Tibial artery (tissue), 4 donors: Measurements from ENCODE around the gene DLL1.
A peak's percentile ranks its signal among the peaks of the same experiment; 100 is the strongest.

ENCODE experiments used
- DNase-seq, 2 donors: peaks; one replicate each; pipeline ENCODE4 v3.0.0-alpha.2; 2019
- H3K27ac ChIP-seq, 2 donors: fragments of 200-600 bp; sonication (generic) in 1 of 2; 1 replicate in 1 of 2; 2 replicates in 1 of 2; pipeline ENCODE4 v1.5.1; 2018 to 2019; ENCODE audit warnings: mild to moderate bottlenecking in 1 of 2
- H3K27me3 ChIP-seq, 2 donors: fragments of 200-600 bp; sonication (generic) in 1 of 2; one replicate each; pipeline versions ENCODE4 v1.5.1 to v1.6.0; 2016 to 2019
- H3K36me3 ChIP-seq, 3 donors: fragments of 200-600 bp; sonication (generic) in 2 of 3; one replicate each; pipeline ENCODE4 v1.5.1; 2016 to 2019; ENCODE audit warnings: mild to moderate bottlenecking in 2 of 3
- H3K4me1 ChIP-seq, 4 donors: fragments of 200-600 bp; sonication (generic) in 2 of 4; 1 replicate in 3 of 4; 2 replicates in 1 of 4; pipeline ENCODE4 v1.5.1; 2016 to 2019
- H3K4me3 ChIP-seq, 2 donors: fragments of 200-600 bp; sonication (generic) in 1 of 2; 1 replicate in 1 of 2; 2 replicates in 1 of 2; pipeline ENCODE4 v1.5.1; 2018 to 2019; ENCODE audit warnings: mild to moderate bottlenecking in 2 of 2
- H3K9me3 ChIP-seq, 3 donors: fragments of 200-600 bp; sonication (generic) in 1 of 3; one replicate each; pipeline ENCODE4 v1.5.1; 2016 to 2019
- CTCF ChIP-seq, 2 experiments: fragments of 200-600 bp in 1 of 2; fragments of 450-650 bp in 1 of 2; IDR thresholded peaks; one replicate each; pipeline ENCODE4 v1.5.1; 2017 to 2019; ENCODE audit warnings: antibody characterized with exemption in 2 of 2, mild to moderate bottlenecking in 1 of 2, moderate library complexity in 1 of 2
- intact Hi-C: fragments of 100-400 bp; cut with DNase I; formaldehyde crosslinking; loops from one replicate; pipeline ENCODE4 v1.15.0; 2023; ENCODE audit warnings: low total_unique reads

The DLL1 gene

GRCh38 chr6:170245475-170245992 is 45.3 kb downstream of the DLL1 start:
- H3K4me3 ChIP-seq: no peak overlapping the region
- H3K36me3 ChIP-seq: no peaks in the 10 kb centered on the region
- H3K4me1 ChIP-seq: peaks cover 0 to 13% (median 7%) of the 10 kb centered on the region in 4 donors
- H3K27me3 ChIP-seq: peaks cover 0 to 56% of the 10 kb centered on the region in 2 donors
- intact Hi-C loops: no loop called here
- no peaks in the 10 kb centered on the region for H3K9me3 ChIP-seq
- no peak for TF ChIP-seq CTCF (IDR thresholded peaks at IDR 0.05)
- H3K27ac ChIP-seq: no peak overlapping the region
- DNase-seq: no peak

- TF ChIP-seq CTCF (IDR thresholded peaks at IDR 0.05): no peak
- Histone ChIP-seq H3K4me3 (no peak overlapping the region), H3K36me3 (no peaks in the 10 kb centered on the region), H3K4me1 (peaks cover 0 to 13% (median 7%) of the 10 kb centered on the region in 4 donors), H3K27ac (no peak overlapping the region), H3K9me3 (no peaks in the 10 kb centered on the region), H3K27me3 (peaks cover 0 to 53% of the 10 kb centered on the region in 2 donors)
- no peak for DNase-seq
- intact Hi-C loops: no loop called here
These were observed 46.0 kb downstream of the DLL1 start for GRCh38 chr6:170244721-170245474.

- Histone ChIP-seq H3K27ac (no peak overlapping the region), H3K4me1 (peaks cover 0 to 11% (median 7%) of the 10 kb centered on the region in 4 donors), H3K27me3 (peaks cover 0 to 54% of the 10 kb centered on the region in 2 donors), H3K9me3 (no peaks in the 10 kb centered on the region), H3K36me3 (no peaks in the 10 kb centered on the region), H3K4me3 (no peak overlapping the region)
- intact Hi-C loops: no loop called here
- no peak for DNase-seq
- no peak for TF ChIP-seq CTCF (IDR thresholded peaks at IDR 0.05)
These were observed 47.0 kb downstream of the DLL1 start for GRCh38 chr6:170243791-170244291.

- no peak for DNase-seq
- peaks cover 0 to 54% of the 10 kb centered on the region in 2 donors for H3K27me3 ChIP-seq
- no peak overlapping the region for H3K4me3 ChIP-seq
- no peaks in the 10 kb centered on the region for H3K9me3 ChIP-seq
- H3K4me1 ChIP-seq: peaks cover 0 to 6% (median 3%) of the 10 kb centered on the region in 4 donors
- intact Hi-C loops: no loop called here
- no peak overlapping the region for H3K27ac ChIP-seq
- TF ChIP-seq CTCF (IDR thresholded peaks at IDR 0.05): no peak
- H3K36me3 ChIP-seq: no peaks in the 10 kb centered on the region
These were observed 47.5 kb downstream of the DLL1 start for GRCh38 chr6:170243386-170243785.

GRCh38 chr6:170238741-170239565 is 51.9 kb downstream of the DLL1 start:
- intact Hi-C loops: no loop called here
- no peak overlapping the region for H3K4me3 ChIP-seq
- TF ChIP-seq CTCF (IDR thresholded peaks at IDR 0.05): no peak
- H3K4me1 ChIP-seq: no peaks in the 10 kb centered on the region
- H3K27ac ChIP-seq: no peak overlapping the region
- H3K9me3 ChIP-seq: no peaks in the 10 kb centered on the region
- peak in 1 of 2 donors; percentile 5 for DNase-seq
- peaks cover 0 to 24% of the 10 kb centered on the region in 2 donors for H3K27me3 ChIP-seq
- H3K36me3 ChIP-seq: no peaks in the 10 kb centered on the region
